Activated gamma-delta T cell (primary cell): Measurements from ENCODE around the gene SLC13A4.
"Not testable (repeated sequence)": the region's sequence is repeated elsewhere in the genome, so short reads cannot be mapped to it uniquely, and the experiment has no call there.

Experiments
- DNase-seq: peaks from one replicate; lab custom pipeline; 2025; lab: John Stamatoyannopoulos, UW

SLC13A4 gene

DNA sequence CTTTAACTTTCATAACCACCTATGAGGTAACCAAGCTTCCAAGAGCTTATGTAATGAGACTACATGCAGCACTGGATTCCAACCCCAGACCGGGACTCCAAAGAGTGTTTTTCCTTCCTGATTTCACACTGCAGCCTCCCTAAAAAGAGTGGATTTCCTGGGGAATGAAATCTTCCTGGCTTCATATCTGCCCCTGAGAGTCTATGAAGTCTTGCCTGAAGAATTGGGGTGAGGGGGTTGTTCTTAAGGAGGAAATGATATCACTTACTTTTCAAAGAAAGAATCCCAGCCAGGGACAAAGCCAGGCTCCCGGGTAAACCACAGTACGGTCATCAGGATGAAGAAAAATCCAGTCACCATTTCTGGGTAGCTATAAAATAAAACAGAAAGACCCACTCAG, 35.9 kb downstream of the SLC13A4 start:
- no peak for DNase-seq

DNA sequence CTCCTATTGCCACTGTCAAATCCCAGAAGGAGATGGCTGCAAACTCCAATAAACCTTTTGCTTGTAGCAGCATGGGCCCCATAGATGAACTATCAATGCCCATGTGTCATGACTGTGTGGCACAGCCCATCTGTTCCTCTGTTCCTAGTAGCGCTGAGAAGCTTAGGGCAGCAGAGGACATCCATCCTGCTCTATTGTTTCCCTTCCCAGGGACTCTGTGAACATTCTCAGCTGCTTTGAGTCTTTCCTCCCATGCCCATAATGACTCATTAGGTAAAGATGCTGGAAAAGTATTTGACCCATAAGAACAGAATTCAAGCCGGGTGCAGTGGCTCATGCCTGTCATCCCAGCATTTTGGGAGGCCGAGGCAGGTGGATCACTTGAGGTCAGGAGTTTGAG, 37.4 kb downstream of the SLC13A4 start:
- no peak for DNase-seq

DNA sequence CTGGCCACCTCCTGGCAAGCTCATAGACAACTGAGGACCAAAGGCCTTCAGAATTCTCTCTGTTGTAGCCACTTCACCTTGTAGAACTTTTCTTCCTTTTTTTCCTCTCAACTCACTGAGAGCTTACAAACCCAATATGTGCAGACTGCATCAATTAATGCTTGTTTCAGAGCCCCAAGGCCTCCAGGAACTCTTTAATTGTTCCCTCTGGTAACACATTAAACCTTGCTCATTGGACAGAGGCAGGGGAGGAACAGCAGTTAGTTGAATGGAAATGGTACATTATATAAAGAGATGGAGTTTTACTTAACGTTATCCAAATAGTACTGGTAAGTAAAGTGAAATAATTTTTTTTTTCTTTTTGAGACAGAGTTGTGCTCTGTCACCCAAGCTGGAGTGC, 40.5 kb downstream of the SLC13A4 start:
- no peak for DNase-seq

DNA sequence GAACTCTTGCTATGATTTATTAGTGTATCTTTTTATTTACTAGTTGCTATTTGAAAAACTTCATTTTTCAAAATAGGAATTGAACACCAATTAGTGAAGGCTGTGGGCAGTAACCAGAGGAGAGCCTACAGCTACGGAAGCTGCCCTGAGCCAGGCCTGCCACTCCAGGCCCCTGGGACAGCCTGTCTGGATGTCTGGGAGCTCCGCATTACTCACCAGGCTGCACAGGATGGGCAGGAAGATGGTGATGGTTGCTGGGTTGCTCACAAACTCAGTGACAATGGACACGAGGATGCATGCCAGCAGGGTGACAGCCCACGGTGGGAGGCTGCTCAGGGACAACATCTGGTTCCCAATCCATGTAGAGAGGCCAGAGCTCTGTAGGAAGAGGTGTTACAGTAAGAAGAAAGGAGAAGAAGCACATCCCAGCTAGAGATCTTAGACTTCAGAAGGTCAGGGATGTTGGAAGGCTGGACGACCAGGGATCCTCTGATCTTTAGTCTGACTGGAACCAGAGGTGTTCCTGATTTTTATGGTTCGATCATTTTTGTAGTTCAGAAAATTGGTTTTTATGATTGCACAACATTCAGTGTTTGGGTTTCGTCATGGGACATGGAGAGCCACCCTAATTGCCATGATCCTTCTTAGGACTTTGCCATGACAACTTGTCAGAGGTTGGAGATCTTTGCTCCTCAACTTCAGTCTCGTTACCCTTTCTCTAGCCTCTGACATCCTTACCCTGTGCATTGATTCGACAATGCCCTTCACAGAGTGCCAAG, 42.5 kb downstream of the SLC13A4 start:
- no peak for DNase-seq

DNA sequence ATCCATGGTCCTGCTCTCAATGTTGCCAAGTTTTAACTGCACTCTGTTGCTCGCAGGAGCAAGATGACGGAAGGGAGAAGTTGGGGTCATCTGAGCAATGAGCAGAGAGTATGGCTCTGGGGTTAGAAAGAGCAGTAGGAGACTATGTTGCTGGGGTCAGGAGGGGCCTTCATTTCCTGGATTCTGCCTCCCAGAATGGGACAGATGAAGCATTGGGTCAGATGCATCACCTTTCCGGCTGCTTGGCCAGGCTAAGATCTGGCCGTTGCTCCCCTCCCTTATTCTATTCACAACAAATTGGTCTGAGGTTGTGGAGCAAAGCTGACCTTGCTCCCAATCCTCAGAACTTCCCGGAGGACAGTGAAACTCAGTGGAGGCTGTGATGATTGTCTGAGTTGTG, 43.3 kb downstream of the SLC13A4 start:
- no peak for DNase-seq

DNA sequence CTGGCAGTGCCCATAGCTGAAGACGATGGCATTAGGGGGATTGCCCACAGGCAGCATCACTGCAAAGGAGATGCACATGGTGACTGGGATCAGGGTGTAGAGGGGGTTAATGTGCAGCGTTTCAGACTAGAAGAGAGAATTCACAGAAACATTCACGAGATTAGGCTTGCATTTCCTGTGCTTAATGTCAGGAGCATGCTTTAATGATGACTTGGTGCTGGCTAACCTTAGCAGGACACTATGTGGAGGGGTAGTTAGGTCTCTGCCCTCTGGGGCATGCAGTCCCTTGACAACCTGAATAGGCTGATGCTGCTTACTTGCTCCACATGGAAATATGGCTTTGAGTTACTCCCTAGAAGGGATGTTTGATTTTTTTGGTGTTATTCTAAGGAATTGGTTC, 43.9 kb downstream of the SLC13A4 start:
- no peak for DNase-seq

DNA sequence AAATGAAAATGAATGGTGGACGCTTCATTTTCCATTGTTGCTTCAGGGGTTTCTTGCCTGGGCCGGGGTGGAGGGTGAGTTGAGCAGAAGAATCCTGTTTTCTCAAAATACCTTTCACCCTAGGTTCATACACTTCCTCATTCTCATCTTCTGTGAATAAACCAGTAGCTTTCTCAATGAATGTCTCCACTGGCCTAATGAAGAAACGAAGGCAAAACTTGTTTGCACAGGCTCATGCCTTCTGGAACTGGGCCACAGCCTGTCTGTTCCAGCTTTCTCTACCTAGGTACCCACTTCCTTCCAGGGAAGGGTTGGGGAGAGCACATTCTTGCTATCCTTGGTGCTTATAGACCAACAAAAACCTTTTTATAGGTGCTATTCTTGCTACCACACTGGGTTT, 44.4 kb downstream of the SLC13A4 start:
- no peak for DNase-seq

DNA sequence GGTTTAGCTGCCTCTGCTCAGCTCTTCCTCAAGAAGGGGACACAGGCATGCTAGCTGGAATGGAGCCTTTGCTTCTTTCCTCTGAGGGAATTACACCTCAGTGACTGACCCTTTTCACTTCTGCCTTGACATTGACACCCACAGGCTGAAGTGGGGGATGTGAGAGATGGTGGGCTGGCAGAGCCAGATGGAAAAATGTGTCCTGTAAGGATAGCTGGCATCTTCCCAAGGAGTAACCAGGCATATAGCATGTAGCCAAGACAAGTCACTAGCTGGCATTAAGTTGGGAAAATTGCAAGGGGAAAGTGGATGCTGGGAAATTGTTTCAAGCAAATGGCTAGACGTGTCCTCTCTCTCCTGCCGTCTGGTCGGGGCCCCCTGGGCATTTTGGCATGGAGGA, 45.8 kb downstream of the SLC13A4 start:
- DNase-seq = no peak

DNA sequence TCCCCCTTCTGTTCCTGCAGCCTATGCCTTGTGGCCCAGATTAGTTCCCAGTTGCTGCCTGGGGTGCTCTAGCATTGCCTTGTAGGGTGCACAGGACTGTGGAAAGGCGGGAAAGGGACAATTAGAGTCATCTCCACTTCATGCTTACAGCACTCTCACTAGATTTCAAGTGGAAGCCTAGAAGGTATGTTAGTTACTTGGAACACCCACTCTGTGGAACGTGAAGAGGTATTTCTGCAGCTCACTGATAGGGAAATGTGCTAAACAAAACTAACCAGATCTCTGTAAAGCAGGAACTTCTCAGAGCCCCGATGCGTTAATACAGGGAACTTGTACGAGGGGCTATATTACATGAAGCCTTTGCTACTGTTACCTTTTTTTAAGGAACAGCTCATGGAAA, 46.2 kb downstream of the SLC13A4 start:
- no peak for DNase-seq

DNA sequence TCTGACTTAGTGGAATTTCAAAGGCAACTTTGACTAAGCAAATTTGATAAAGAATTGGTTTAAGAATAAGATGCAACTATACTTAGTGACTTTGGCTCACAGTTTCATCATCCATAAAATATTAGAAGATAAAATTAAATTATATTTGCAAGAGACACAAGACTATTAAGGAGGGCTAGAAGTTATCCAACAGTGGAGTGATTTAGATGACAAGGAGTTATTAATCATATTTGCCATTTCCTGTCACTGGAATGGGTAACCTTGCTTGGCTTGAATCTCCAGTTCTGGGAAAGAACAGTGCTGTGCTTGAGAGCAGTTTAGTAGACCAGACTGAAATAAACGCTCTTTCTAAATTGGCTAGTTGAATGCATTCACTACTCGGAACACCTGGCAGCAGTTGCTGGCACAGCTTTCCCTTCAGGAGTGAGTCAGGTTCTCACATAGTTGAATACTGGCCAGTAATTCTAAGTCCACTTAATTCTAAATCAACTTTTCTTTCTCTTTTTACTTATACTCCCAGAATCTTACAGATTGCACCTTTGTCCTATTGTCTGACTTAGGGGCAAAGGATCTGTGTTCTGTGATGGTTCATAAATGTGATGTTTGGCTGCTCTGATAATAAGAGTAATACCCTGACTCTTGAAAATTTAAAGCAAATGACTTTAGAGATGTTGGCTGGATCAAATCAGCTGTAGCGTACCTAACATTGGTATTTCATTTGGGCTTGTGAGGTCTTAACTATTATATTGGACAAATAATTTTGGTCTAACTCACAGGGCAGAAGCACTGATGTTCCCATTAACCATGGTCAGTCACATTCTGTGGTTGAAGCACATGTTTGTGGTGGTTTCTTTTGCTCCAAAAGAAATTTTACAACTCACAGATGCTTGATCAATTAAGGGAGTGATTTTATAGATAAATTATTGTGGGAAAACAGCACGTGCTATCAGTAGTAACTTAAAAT, 49.1 kb downstream of the SLC13A4 start:
- no peak for DNase-seq

DNA sequence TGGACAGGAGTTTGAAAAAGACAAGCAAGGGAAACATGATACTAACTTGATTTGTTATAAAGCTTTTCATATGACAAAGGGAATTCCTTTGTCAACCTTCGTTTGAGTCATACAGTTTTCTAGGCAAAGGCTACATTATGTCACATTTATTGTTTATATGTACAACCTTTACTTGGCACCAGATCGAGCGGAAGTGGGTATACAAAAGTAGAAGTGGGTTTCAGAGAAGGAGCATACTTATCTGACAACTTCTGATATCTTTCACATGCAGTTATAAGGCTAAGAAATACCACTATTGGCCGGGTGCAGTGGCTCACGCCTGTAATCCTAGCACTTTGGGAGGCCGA, 54.7 kb downstream of the SLC13A4 start:
- no peak for DNase-seq

DNA sequence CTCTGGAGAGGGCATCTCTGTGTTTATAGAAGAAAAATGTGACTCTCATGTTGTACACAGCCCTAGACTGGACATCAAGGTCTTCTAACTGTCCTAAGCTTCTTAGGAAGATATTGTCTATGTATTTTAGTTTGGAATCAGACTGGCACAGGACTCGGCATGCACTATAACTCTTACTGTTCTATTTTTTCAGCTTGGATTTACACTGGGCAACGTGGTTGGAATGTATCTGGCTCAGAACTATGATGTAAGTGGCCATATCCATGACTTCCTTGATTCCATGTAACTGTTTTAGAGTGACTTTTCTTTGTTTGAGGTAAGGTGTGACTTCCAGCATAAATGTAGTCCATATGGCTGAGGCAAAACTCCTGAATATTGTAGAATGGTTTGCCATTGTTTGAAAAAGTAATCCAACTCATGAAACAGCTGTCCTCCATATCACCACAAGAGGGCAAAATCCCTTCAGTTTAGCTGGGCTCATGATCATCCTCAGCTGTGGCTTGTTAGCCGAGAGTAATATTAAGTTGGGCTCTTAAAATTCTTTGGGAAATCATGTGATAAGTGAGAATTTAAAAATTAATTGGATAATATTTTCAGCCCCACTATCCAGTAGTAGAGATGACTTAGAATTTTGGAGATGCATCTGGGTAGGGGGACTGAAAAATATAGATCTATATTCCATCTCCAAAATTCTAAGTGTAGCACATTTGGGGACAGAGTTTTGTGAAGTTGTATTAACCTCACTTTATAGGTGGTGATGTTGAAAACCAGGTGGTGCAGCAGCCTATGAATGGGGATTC, 55.2 kb downstream of the SLC13A4 start:
- no peak for DNase-seq

DNA sequence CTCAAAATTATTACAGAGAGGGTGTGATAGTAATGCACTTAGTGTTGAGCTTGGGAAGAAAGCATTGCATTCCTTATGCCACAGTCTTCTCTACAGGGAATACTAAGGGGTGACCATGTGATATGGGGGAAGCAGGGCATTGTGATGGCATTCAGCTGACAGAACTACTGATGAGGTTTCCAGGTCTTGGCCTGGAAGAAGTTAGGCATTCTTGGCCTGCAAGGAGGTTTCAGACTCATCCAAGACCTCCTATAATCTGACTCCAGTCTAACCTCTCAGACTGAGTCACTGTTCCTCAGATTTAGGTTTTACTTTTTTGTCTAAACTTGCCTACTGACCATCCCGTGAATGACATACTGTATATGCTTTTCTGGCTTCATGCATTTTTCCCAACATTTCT, 57.8 kb downstream of the SLC13A4 start:
- DNase-seq = no peak

DNA sequence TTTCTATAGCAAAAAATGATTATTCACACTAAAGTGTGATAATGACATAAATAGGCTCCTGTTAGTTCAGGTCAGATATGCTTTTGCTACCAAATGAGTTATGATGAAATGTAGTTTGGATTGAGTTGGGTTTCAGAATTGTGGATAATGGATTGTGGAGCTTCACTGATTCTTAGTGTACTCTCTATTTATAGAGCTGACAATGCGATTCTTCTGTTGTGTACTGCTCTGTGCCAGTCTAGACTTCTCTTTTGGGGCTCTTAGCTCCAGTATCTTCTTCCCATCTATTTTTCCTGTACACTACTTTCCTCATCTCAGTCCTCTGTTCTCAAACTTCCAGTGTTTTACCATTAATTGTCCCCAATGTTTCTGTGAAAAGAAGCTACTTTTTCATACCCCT, 58.2 kb downstream of the SLC13A4 start:
- DNase-seq = no peak

DNA sequence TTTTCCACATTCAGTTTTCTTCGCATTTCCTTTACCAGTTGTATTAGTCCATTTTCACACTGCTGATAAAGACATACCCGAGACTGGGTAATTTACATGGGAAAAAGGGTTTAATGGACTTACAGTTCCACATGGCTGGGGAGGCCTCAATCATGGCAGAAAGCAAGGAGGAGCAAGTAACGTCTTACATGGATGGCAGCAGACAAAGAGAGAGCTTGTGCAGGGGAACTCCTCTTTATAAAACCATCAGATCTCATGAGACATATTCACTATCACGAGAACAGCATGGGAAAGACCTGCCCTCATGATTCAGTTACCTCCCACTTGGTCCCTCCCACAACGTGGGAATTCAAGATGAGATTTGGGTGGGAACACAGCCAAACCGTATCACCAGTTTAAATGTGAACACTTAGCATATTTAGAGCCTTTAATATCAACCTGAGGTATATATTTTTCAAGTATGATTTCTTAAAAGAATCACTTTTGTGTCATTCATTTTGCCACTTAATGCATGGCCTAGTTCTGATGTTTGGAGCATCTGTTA, 59.1 kb downstream of the SLC13A4 start:
- not testable (repeated sequence) for DNase-seq

DNA sequence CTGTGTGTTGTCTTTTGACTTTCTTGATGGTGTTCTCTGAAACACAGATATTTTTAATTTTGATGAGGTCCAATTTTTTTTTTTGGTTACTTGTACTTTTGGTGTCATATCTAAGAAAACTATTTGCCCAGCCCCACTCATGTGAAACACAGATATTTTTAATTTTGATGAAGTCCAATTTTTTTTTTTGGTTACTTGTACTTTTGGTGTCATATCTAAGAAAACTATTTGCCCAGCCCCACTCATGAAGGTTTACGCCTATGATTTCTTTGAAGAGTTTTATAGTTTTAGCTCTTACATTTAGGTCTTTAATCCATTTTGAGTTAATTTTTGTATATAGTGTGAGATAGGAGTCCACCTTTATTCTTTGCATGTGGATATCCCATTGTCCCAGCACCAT, 60.4 kb downstream of the SLC13A4 start:
- DNase-seq = not testable (repeated sequence)

DNA sequence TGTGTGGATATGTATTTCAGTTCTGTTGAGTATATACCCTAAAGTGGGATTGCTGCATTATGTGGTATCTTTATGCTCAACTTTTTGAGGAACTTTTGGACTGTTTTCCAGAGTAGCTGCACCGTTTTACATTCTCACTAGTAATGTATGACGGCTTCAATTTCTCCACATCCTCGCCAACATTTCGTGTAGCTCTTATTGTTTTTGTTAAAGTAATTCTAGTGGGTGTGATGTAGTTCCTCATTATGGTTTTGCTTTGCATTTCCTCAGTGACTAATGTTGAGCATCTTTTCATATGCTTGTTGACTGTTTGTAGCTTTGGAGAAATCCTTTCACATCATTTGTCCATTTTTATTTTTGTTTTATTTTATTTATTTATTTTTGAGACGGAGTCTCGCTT, 61.1 kb downstream of the SLC13A4 start:
- no peak for DNase-seq

DNA sequence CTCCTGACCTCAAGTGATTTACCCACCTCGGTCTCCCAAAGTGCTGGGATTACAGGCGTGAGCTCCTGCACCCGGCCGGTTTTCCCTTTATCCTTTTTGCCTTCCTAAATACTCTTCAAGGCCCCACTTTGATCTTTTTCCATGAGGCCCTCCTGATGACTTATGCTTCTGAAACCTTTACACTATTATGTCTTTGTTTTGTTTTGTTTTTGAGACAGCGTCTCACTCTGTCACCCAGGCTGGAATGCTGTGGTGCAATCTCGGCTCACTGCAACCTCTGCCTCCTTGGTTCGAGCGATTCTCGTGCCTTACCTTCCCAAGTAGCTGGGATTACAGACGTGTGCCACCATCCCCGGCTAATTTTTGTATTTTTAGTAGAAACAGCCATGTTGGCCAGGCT, 61.8 kb downstream of the SLC13A4 start:
- DNase-seq = no peak

DNA sequence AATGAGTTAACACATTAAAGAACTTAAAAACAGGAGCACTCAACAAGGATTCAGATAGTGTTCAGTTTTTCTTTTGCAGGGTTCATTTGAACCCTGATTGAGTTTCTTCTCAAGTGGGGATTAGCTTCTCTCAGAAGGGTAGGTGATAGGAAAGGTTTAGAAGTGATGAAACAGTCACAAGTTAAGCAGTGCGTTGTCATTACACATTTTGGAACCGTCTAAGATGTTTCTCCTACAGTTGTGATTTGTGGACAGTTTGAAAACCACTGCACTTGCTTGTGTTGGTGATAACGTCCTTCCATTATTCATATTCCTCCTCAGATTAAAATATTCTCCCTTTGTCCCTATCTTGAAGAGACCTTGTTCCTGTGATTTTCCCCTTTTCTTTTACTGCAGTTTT, 62.9 kb downstream of the SLC13A4 start:
- DNase-seq = no peak

DNA sequence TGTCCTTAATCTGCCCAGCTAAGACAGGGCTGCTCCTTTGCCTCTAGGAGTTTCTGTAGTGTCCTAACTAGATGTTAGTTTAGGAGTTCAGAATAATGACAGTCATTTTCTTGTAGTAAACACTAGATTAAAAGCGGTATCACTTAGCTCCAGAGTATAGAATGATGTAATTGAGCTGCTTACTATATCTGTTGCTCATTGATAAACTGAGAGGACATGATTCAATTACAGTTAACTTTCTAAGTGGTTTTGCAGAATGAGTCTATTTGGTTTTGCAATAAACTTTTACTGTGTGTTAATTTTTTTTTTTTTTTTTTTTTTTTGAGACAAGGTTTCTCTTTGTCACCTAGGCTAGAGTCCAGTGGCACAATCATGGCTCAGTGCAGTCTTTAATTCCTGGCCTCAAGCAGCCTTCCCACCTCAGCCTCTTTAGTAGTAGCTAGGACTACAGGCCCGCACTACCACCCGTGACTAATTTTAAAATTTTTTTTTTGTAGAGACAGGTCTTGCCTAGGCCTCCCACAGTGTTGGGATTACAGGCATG, 63.9 kb downstream of the SLC13A4 start:
- DNase-seq = no peak

DNA sequence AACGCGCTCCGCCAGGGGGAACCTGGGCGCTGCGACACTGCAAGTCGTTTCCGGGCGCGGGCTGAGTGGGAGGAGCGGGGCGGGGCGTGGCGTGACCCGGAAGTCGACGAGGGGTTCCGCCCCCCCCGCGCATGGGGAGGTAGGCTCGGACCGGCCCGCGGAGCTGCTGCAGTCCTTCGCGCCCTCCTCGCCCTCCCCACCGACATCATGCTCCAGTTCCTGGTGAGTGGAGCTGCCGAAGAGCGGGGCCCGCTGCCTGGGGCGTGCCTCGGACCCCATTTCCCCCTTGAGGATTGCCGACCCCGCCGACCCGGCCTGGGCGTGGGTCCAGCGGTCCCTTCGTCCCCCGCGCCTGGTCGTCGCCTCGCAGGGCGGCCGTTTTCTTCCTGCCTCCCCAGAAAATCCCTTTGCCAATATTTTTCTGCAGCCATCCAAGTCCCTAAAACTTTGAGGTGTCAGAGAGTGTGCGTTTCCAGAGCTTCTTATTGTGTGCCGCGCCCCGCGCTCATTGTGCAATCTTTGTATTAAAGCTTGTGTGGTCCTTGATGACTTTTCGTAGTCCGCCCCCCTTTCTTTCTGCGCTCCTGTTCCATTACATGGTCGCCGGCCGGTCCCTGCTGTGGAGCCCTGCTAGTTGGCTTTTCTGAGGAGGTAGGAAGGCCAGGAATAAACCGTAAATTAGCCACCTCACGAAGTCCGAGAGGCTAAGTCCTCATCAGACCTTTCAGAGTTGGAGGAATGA, 65.4 kb downstream of the SLC13A4 start, which contains the start of gene STMP1:
Gene STMP1 (plus strand): TSS at position 142 of the 742 bp plus-strand sequence.
- DNase-seq = peak; percentile 92
